Naive thymus-derived CD8-positive, alpha-beta T cell (primary cell): Measurements from ENCODE around the gene DDX17. TPM values are rescaled to one million over a fixed set of nuclear protein-coding genes. Genes with fewer than 3 reads are reported as not detected.

Experiments used
- ATAC-seq, 2 donors: fragments of 150-1000 bp; cut with Tn5 transposase in 1 of 2; sonication (Bioruptor Pico), chemical (Tn5 transposase) in 1 of 2; 1 replicate in 1 of 2; 2 replicates in 1 of 2; pipeline ENCODE4 v1.10.0; 2021; ENCODE audit warnings: mild to moderate bottlenecking in 2 of 2, moderate library complexity in 2 of 2
- POLR2A ChIA-PET: fragments of 350-600 bp; sonication (Branson Sonifier 250); formaldehyde crosslinking; loops from one replicate; lab custom pipeline; 2021; ENCODE audit warnings: antibody characterized with exemption; lab: Charles Lee
- DNase-seq, 10 donors: peaks; one replicate each; pipeline versions ENCODE4 v3.0.0 to v3.0.0-alpha.2; 2020 to 2022
- H3K27ac Mint-ChIP-seq, 10 donors: one replicate each; pipeline ENCODE4 v1.8.0; 2020 to 2022; ENCODE audit warnings: mild to moderate bottlenecking in 10 of 10, mixed read lengths in 10 of 10, moderate library complexity in 4 of 10, inconsistent platforms in 1 of 10
- H3K27me3 Mint-ChIP-seq, 5 donors: one replicate each; pipeline ENCODE4 v1.8.0; 2021 to 2022; ENCODE audit warnings: mixed read lengths in 5 of 5
- H3K36me3 Mint-ChIP-seq, 3 donors: one replicate each; pipeline ENCODE4 v1.8.0; 2020 to 2022; ENCODE audit warnings: mixed read lengths in 3 of 3, mild to moderate bottlenecking in 2 of 3, inconsistent platforms in 1 of 3
- H3K4me1 Mint-ChIP-seq, 4 donors: one replicate each; pipeline ENCODE4 v1.8.0; 2021 to 2022; ENCODE audit warnings: mixed read lengths in 4 of 4
- H3K4me3 Mint-ChIP-seq, 10 donors: one replicate each; pipeline ENCODE4 v1.8.0; 2020 to 2022; ENCODE audit warnings: mild to moderate bottlenecking in 10 of 10, mixed read lengths in 10 of 10, moderate library complexity in 6 of 10, inconsistent platforms in 1 of 10
- H3K9me3 Mint-ChIP-seq, 9 donors: one replicate each; pipeline ENCODE4 v1.8.0; 2020 to 2022; ENCODE audit warnings: mixed read lengths in 9 of 9, mild to moderate bottlenecking in 3 of 9, inconsistent platforms in 1 of 9, moderate library complexity in 1 of 9
- polyA plus RNA-seq, 3 donors: library from polyadenylated mRNA; unstranded; fragments of 300-500 nt; fragmentation: Illumina TruSeq; gene quantifications; one replicate each; pipeline ENCODE4 v1.2.3, GENCODE V29; 2021
- total RNA-seq, 8 experiments: library from RNA in 2 of 8; stranded (reverse) in 2 of 8; gene quantifications; one replicate each; pipeline ENCODE4 v1.2.3 and lab custom pipeline; 2021 to 2026

DDX17 gene
- total and polyA plus RNA-seq, 5 experiments from 2014 or later = 27.3 to 1,044 (median 38.7) TPM

DNA sequence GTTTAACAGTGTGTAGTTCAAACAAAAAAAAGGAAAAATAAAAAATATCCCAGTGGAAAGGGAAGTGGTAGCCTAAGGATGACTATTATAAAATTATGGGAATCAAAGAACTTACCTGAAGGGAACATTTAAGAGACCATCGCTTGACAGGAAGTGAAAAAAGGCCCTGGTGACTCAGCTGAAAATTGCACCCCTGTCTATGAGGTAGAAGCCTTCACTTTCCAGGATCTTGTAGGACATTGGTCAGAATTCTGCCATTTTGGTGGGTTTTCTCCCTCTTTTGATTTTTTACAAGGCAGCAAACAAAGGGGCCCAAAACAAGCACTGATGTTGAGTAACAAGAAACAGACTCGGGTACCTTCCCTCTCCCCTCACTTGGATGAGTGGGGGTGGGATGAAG, 15.6 kb downstream of the DDX17 start:
- H3K27me3 Mint-ChIP-seq = no peaks in the 10 kb centered on the region
- H3K4me3 Mint-ChIP-seq = no peak overlapping the region
- H3K36me3 Mint-ChIP-seq = peaks cover 12 to 94% (median 37%) of the 10 kb centered on the region in 3 donors
- peak in 1 of 2 donors; percentile 41 for ATAC-seq
- peaks cover 18 to 61% (median 47%) of the 10 kb centered on the region in 4 donors for H3K4me1 Mint-ChIP-seq
- peak overlapping the region in 9 of 10 donors; percentile 25 to 82 (median 63) for H3K27ac Mint-ChIP-seq
- H3K9me3 Mint-ChIP-seq = no peaks in the 10 kb centered on the region
- no peak for DNase-seq
- POLR2A ChIA-PET = interaction anchor here (1.1 to 5.9 kb wide), 5 partner anchors 8 to 16 kb away, joined by 3 to 35 read pairs (median 5); partner anchors contain the start of gene DDX17

DNA sequence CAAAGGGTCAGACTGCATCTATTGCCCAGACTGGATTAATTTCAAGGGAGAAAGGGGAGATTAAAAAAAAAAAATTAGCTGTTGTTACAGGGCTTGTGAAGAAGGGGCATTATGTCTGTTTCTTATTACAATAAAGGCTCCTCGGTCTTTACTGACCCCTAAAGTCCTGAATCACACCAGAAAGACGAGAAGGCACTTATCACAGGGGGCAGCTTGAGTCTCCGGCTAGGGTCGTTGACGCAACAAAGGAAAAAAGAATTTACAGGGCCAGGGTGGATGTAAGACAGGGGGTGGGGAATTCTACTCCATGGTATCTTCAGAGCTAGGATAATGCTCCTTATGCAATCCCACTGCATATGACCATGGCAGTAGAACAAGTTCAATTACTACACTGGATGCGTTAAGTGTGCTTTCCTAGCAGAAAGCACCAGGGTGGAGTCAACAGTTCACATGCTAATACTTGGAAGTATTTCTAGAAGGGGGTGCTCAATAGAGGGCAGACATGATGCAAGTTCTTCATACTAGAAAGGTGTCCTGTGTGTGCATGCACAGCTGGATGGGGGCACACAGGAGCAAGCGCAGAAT, 16.5 kb downstream of the DDX17 start:
- Mint-ChIP-seq H3K27ac (peak overlapping the region in 7 of 10 donors; percentile 6 to 68 (median 66)), H3K9me3 (no peaks in the 10 kb centered on the region), H3K27me3 (no peaks in the 10 kb centered on the region), H3K4me1 (peaks cover 18 to 60% (median 52%) of the 10 kb centered on the region in 4 donors), H3K4me3 (peak overlapping the region in 1 of 10 donors; percentile 52), H3K36me3 (peaks cover 12 to 94% (median 34%) of the 10 kb centered on the region in 3 donors)
- POLR2A ChIA-PET = interaction anchor here (1.1 to 5.9 kb wide), 5 partner anchors 9 to 17 kb away, joined by 3 to 35 read pairs (median 5); partner anchors contain the start of gene DDX17
- DNase-seq = no peak
- ATAC-seq = peak; percentile 23 to 34

DNA sequence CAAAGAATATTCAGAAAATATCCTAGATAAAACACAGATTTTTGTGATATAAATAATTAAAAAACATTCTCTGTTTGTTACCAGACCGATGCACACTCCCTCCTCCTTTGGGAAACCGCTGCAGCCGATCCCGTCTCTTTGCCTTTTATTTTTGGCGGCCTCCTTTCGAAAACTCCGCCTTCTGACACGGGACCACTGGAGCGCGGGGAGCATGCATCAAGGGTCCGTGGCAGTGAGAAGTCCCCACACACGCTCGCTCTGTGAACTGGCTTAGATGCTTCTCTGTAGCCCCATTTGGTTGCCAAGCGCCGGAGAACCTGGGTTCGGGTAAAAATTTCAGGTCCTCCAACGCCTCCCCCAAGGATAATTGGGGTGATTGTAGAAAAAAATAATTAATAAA, 17.0 kb downstream of the DDX17 start:
- Mint-ChIP-seq H3K4me3 (no peak overlapping the region), H3K27me3 (no peaks in the 10 kb centered on the region), H3K27ac (peak overlapping the region in 2 of 10 donors; percentile 8 to 66), H3K9me3 (no peaks in the 10 kb centered on the region), H3K4me1 (peaks cover 20 to 59% (median 52%) of the 10 kb centered on the region in 4 donors), H3K36me3 (peaks cover 12 to 94% (median 34%) of the 10 kb centered on the region in 3 donors)
- POLR2A ChIA-PET = interaction anchor here (1.0 to 5.9 kb wide), 3 partner anchors 13 to 17 kb away, joined by 4 to 35 read pairs (median 5); partner anchors contain the start of gene DDX17
- no peak for DNase-seq
- ATAC-seq = no peak

DNA sequence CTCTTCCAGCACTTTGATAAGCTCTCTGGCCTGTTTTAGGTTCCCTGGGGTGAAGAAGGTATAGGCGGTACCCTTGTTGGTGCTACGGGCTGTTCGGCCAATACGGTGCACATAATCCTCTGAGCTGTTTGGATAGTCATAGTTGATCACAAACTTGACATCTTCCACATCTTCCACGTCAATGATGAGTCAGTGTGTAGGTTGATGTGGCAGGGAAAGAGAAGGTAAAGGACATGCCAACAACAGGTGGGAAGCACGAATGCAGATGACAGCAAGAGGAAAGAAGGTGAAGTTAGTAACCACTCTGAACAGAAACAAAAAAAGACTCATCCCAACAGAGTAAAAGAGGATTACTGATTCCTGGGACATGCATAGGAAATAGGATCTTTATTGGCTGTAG, 18.2 kb downstream of the DDX17 start:
- Mint-ChIP-seq H3K27ac (peak overlapping the region in 9 of 10 donors; percentile 18 to 88 (median 60)), H3K9me3 (no peaks in the 10 kb centered on the region), H3K4me1 (peaks cover 24 to 64% (median 56%) of the 10 kb centered on the region in 4 donors), H3K27me3 (no peaks in the 10 kb centered on the region), H3K4me3 (peak overlapping the region in 2 of 10 donors; percentile 16 to 62), H3K36me3 (peaks cover 11 to 94% (median 29%) of the 10 kb centered on the region in 3 donors)
- POLR2A ChIA-PET = interaction anchor here (0.6 to 5.9 kb wide), 5 partner anchors 9 to 19 kb away, joined by 3 to 35 read pairs (median 6); no protein-coding TSS in a partner anchor
- ATAC-seq (no peak), DNase-seq (no peak)

DNA sequence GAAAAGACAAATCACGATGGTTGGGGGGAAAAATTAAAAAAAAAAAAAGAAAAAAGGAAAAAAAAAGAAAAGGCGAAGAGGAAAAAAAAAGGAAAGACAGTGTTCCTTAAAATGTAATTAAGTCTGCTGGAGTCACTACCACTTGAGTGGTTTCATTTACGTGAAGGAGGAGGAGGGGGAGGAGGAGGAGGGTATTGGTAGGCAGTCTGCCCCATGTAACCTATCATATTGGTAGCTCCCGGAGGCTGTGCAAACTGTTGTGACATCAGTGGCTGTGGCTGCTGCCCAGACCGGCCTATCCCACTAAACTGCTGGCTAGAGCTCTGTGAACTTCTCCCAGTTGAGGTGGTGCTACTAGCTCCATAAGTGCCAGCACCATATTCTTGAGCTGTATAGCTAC, 20.3 kb downstream of the DDX17 start:
- Mint-ChIP-seq H3K27me3 (no peaks in the 10 kb centered on the region), H3K4me1 (peaks cover 24 to 68% (median 49%) of the 10 kb centered on the region in 4 donors), H3K4me3 (peak overlapping the region in 1 of 10 donors; percentile 48), H3K36me3 (peaks cover 20 to 95% (median 35%) of the 10 kb centered on the region in 3 donors), H3K9me3 (no peaks in the 10 kb centered on the region), H3K27ac (peak overlapping the region; percentile 15 to 78 (median 51))
- peak; percentile 18 to 38 for ATAC-seq
- DNase-seq = no peak
- POLR2A ChIA-PET = interaction anchor here (0.6 to 1.1 kb wide), 5 partner anchors 10 to 312 kb away, joined by 3 to 4 read pairs (median 3); partner anchors contain the start of gene TOMM22

DNA sequence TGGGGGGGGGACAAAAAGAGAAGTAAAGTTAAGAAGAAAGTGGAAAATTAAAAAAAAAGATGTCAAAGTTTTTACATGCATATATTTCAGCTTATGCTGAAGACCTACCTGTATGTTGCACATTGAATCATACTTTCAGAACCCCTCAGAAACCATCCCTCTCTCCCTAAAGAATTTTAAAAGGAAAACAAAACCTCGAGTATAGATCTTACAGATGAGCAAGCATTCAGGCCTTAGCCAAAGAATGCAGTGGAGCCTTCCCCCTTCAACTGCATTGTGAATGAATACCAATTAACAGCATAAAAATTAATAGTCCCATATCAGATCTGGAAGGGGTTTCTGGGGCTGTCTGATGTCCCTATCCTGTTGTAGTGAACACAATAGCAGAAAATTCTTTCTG, 21.9 kb downstream of the DDX17 start:
- POLR2A ChIA-PET = interaction anchor here (1.2 to 1.3 kb wide), 2 partner anchors 16 to 21 kb away, joined by 3 to 5 read pairs; partner anchors contain the start of gene KDELR3
- ATAC-seq (no peak), DNase-seq (no peak)
- Mint-ChIP-seq H3K27ac (peak overlapping the region in 9 of 10 donors; percentile 6 to 73 (median 56)), H3K4me3 (peak overlapping the region in 1 of 10 donors; percentile 52), H3K4me1 (peaks cover 18 to 54% (median 39%) of the 10 kb centered on the region in 4 donors), H3K9me3 (no peaks in the 10 kb centered on the region), H3K27me3 (no peaks in the 10 kb centered on the region), H3K36me3 (peaks cover 18 to 87% (median 32%) of the 10 kb centered on the region in 3 donors)

DNA sequence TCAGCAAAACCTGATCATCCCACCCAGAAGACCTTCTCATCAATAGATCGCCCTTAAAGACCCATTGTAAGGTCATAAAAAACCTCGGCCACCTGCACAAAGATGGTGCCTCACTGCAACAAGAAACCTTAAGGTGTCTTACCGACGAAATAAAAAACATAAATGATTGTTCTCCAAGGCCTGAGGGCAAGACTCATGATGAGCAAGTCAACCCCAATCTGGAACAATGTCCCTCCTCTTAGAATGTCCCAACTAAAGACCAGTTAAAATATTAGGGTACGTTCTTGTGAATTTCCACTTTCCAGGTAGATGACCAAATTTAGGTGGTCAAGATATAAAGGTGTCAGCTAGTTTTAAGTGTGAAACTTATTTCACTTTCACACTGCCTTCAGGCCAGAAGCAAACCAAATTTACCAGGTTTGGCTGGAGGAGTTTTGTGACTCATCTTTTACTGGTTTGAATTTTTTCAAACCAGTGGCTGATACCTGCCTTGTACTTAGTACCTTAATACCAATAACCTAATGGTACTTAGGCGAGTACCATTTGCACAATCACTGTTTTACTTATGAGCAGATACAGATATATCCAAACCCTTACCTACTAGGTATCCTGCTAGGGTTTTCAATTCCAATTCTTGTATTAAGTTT, 23.3 kb downstream of the DDX17 start:
- H3K4me1 Mint-ChIP-seq = peaks cover 11 to 44% (median 32%) of the 10 kb centered on the region in 4 donors
- no peaks in the 10 kb centered on the region for H3K9me3 Mint-ChIP-seq
- no peak for ATAC-seq
- H3K27me3 Mint-ChIP-seq = no peaks in the 10 kb centered on the region
- POLR2A ChIA-PET = no interaction called here
- H3K4me3 Mint-ChIP-seq = no peak overlapping the region
- H3K27ac Mint-ChIP-seq = peak overlapping the region in 6 of 10 donors; percentile 9 to 74 (median 46)
- peaks cover 13 to 73% (median 30%) of the 10 kb centered on the region in 3 donors for H3K36me3 Mint-ChIP-seq
- no peak for DNase-seq

DNA sequence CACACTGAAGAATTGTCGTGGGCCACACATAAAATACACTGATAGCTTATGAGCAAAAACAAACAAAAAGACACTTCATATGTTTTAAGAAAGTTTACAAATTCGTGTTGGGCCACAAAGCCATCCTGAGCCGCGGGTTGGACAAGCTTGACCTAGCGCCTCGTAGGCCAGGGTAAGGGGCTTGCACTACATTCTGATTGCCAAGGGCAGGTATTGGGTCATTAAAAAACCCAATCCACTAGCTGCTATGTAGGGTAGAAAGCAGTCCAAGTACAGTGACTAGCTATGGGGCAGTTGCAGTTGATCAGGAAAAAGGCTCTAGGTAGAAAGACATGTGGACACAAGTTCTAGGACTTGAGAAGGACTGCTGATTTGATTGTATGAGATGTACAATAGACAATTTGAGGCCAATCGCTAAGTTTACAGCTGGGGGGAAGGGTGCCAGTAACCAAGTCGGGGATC, 24.2 kb downstream of the DDX17 start:
- Mint-ChIP-seq H3K4me1 (peaks cover 10 to 42% (median 28%) of the 10 kb centered on the region in 4 donors), H3K36me3 (peaks cover 13 to 67% (median 28%) of the 10 kb centered on the region in 3 donors), H3K4me3 (peak overlapping the region in 1 of 10 donors; percentile 24), H3K9me3 (no peaks in the 10 kb centered on the region), H3K27me3 (no peaks in the 10 kb centered on the region), H3K27ac (peak overlapping the region in 6 of 10 donors; percentile 0 to 74 (median 55))
- ATAC-seq (peak in 1 of 2 donors; percentile 9), DNase-seq (no peak)
- POLR2A ChIA-PET = interaction anchor here (2.5 kb wide), 1 partner anchor 9 kb away, joined by 13 read pairs; no protein-coding TSS in a partner anchor

DNA sequence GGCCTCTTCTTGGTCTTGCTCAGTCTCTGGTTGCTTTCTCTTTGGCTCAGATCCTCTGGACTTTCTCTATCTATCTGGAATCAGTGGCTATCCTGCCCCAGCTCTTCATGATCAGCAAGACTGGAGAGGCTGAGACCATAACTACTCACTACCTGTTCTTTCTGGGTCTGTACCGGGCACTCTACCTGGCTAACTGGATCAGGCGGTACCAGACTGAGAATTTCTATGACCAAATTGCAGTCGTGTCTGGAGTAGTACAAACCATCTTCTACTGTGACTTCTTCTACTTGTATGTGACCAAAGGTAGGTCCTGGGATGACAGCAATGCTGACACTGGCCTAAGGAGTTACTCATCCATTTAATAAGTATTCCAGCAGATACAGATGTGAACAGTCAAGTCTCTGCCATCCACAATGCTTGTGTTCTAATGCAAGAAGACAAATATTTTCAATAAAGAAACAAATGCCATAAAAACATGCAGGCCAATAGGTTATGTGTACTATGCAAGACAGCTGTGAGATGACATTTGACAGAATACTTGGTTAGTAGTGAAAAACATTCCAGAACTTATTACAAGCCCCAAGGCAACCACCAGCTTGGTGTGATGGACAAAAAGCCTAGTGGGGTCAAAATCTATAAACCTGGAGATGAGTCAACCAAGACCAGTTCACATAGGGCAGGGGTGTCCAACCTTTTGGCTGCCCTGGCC, 24.8 kb downstream of the DDX17 start:
- Mint-ChIP-seq H3K9me3 (no peaks in the 10 kb centered on the region), H3K36me3 (peaks cover 13 to 61% (median 23%) of the 10 kb centered on the region in 3 donors), H3K27ac (peak overlapping the region in 7 of 10 donors; percentile 0 to 74 (median 49)), H3K27me3 (no peaks in the 10 kb centered on the region), H3K4me1 (peaks cover 10 to 36% (median 23%) of the 10 kb centered on the region in 4 donors), H3K4me3 (no peak overlapping the region)
- POLR2A ChIA-PET = interaction anchor here (0.7 to 2.5 kb wide), 3 partner anchors 10 to 429 kb away, joined by 3 to 13 read pairs (median 5); no protein-coding TSS in a partner anchor
- DNase-seq = no peak
- peak in 1 of 2 donors; percentile 5 for ATAC-seq

DNA sequence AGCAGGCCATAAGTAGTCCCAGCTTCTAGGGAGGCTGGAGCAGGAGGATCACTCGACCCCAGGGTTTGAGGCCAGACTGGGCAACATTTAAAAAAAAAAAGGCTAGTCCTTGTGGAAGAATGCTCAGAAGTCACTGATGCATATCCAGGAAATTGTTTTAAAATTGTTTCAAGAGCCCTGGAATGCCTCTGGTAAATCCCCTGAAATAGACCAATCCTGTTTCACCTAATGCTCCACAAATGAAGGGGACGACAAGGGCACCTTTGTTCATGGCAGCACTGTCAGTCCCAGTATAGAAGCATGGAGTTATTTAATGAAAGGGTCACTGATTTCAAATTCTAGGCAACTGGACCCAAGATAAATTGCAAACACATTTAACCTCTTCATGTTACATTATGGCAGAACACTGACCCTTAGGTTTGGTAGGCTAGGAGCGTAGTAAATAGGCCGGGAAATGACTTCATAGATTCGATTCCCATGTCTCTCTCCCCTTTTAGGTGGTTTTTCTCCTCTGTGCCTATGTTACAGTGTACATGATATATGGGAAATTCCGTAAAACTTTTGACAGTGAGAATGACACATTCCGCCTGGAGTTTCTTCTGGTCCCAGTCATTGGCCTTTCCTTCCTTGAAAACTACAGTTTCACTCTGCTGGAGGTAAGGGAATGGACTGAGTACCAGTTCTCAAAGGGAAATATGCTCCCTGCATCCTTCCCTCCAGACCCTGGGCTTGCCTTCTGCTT, 26.8 kb downstream of the DDX17 start:
- peak overlapping the region in 9 of 10 donors; percentile 19 to 83 (median 60) for H3K27ac Mint-ChIP-seq
- H3K4me3 Mint-ChIP-seq = no peak overlapping the region
- no peaks in the 10 kb centered on the region for H3K27me3 Mint-ChIP-seq
- POLR2A ChIA-PET = interaction anchor here (0.5 to 2.5 kb wide), 6 partner anchors 8 to 1391 kb away, joined by 3 to 13 read pairs (median 4); no protein-coding TSS in a partner anchor
- peaks cover 7 to 27% (median 14%) of the 10 kb centered on the region in 4 donors for H3K4me1 Mint-ChIP-seq
- DNase-seq (no peak), ATAC-seq (no peak)
- peaks cover 13 to 41% (median 17%) of the 10 kb centered on the region in 3 donors for H3K36me3 Mint-ChIP-seq
- no peaks in the 10 kb centered on the region for H3K9me3 Mint-ChIP-seq

DNA sequence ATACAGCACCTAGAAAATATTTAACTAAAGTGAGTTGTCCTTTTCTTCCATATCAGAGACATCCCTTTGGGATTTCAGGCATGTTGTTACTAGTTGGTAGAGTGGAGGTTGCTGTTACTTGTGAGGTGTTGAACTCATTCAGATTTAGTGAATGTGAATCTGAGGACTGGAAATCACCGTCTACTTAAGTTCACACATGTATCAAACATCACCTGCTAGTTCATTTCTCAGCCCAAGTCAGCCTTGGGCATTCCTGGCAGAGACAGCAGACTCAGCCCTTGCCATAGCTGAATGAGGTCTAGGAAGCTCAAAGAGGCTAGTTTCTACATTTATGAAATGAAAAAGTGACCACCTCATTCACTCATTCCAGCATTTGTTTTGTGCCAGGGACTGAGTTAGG, 28.5 kb downstream of the DDX17 start:
- POLR2A ChIA-PET = interaction anchor here (1.2 kb wide), 2 partner anchors 10 to 24 kb away, joined by 3 to 6 read pairs; no protein-coding TSS in a partner anchor
- Mint-ChIP-seq H3K27ac (peak overlapping the region in 7 of 10 donors; percentile 40 to 86 (median 65)), H3K4me3 (no peak overlapping the region)

More for the DNA sequence above, 28.5 kb downstream of the DDX17 start:
- Mint-ChIP-seq H3K9me3 (no peaks in the 10 kb centered on the region), H3K36me3 (peaks cover 7 to 24% (median 9%) of the 10 kb centered on the region in 3 donors), H3K27me3 (no peaks in the 10 kb centered on the region), H3K4me1 (peaks cover 0 to 21% (median 5%) of the 10 kb centered on the region in 4 donors)
- DNase-seq = no peak
- ATAC-seq = no peak
